Measurements from ENCODE around the gene MDH1.

Gene MDH1

DNA sequence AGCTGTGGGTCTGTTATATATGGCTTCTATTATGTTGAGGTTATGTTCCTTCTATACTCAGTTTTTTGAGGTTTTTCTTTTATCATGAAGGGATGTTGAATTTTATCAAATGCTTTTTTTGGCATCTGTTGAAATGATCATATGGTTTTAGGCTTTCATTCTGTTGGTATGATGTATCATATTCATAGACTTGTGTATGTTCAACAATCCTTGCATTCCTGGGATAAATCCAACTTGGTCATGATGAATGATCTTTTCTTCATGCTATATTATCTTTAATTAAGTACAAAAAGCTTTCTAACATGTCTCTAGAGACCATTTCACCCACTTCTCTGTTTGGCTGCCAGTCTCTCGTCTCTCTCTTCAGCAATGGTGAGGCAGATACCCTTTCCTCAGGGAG lies 54.2 kb downstream of the MDH1 start:
- DNase-seq = no peak

DNA sequence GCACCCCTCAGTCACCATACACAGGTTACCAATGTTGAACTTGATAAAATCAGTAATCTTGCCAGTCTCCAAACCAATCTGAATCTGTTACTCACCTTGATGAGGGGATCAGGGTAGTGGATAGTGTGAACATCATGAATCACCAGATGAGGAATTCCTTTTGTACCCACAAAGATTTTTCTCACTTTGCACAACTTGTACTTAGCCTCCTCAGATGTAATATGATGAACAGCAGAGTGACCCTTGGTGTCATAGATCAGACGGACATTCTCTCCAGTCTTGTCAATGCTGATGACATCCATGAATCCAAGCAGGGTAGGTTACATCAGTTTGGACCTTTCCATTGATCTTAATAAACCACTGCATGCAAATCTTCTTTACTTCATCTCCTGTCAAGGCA lies 54.7 kb downstream of the MDH1 start:
- no peak for DNase-seq

DNA sequence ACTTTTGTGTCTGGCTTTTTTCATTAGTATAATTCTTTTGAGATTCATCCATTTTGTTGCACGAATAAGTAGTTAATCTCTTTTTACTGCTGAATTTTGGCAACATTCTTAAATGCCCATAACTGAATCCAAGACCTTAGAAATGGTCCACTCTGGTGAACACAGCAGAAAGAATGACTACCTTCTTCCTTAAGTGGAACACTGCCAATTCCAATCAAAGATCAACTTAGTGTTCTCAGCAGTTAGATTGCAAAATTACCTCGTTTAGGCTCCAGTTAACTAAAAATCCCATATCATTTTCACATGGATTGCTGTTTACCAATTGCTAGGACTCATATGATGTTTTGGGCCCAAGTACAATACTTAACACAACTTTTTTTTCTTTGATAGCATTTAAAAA lies 59.9 kb downstream of the MDH1 start:
- DNase-seq = no peak

DNA sequence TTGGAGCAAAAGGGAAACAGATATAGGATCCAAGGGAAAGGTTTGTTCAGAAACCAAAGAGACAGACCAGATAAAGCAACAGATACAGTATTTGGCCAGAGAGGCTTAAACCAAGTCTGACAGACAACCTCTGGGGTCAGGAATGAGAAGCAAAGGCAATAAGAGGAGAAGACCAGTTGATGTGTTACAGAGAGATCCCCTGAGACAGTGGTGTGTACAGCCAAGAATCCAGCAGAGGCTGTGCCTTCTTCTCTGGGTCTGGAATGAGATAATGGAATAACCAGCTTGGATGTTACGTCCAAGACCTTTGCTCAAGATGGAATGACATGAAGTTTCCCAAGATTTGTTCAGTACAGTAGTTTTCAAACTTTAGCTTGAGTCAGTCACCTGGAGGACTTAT lies 61.1 kb downstream of the MDH1 start:
- no peak for DNase-seq

DNA sequence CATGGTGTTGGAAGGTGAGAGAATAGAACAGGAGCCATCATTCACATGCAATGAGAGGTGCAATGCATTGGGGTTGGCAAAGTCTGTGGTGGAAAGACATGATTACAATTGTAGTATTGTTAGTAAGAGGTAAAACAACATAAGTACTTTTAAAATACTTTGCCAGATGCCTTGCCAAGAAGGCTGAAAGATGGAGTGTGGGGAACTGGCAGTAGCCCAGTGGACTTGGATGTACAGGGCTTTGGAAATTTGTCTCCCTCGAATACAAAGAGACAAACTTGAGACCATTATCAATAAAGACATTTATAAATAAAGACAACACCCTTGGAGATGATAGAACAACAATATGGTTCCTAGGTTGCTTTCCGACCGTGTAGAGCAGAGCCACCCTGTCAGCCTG lies 62.0 kb downstream of the MDH1 start:
- DNase-seq = no peak

DNA sequence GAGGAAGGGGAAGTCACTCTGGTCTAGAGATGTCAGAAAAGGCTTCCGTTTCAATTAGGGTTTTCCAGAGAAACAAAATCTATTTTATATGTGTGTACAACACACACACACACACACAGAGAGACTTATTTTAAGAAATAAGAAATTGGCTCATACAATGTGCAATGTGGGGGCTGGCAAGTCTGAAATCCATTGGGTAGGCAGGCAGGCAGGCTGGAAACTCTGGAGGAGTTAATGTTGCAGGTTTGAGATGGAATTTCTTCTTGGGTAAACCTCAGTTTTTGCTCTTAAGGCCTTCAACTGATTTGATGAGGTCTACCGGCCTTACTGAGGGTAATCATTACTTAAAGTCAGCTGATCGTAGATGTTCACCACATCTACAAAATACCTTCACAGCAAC lies 62.6 kb downstream of the MDH1 start:
- DNase-seq = no peak

DNA sequence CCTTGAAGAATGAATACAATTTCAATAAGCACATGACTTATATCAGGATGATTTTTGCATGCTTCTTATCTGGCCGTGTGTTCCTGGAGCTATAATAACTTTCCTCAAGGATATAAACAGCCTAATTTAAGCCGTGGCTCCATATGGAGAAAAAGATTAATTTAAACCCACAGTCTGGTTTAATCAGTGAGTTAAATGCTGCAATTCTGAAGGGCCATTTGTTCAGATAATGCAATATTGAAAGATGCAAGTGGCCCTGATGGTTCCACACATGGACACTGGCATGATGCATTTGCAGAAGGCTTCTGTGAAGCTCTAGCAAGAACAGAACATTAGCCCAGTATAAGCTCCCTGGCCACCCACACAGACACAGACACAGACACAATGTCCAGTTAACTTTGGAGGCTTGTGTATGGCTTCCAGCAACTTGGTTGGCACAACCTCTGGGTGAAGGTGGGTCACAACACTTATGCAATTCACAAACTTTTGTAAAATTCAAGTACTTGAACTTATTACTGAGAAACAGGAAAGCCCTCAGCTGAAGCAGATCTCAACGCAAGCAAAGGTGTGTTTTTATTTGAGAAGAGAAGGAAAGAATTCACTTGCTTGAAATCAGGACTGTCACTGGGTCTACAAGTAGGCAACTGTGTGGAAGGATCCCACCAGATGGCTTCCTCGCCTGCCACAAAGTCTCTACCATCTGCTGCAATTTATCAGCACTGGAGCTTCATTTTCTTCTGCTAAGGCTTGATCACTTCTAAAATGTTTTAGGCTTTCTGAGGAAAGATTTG lies 63.3 kb downstream of the MDH1 start:
- DNase-seq = no peak

DNA sequence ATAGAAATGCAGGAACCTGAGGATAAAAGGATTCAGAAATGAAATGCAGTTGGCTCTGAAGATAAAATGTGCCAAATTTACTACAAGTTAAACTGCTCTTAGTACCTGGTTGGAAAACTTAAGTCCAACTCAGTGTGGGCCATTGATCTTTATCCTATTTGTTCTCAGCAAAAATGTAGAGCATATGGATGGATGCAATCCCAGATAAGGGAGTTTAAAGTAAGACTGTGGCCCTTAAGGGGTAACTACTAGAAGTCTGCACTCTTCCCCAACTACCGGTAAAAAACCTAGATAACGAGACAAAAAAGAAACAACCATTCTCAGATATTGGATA lies 63.9 kb downstream of the MDH1 start:
- no peak for DNase-seq

DNA sequence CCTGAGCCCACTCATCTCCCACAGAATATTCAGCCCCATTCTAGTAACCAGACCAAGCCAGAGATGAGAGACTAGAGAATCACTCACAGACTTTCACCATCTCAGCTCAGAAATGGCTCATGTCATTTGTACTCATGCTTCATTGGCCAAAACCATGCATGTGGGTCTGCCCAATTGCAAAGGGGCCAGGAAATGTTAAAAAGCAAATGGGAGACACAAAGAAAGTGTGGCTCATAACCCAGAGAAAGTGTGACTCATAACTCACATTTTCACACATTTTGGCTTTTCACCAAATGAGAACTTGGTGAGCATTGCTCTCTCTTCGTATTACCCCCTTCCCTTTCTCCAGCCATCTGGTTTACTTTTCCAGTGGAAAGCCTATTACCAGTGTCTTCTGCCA lies 66.2 kb downstream of the MDH1 start:
- no peak for DNase-seq
